GM12878 (cell line): ENCODE measurements around the gene PPP2R5C.

Experiments used
- CBX5 ChIP-seq: sonication (generic); IDR thresholded peaks from 2 replicates; pipeline ENCODE4 v1.6.1; 2016; ENCODE audit warnings: low read depth, moderate library complexity, mild to moderate bottlenecking, inconsistent platforms
- CREB1 ChIP-seq: IDR thresholded peaks from 2 replicates; pipeline ENCODE4 v1.6.1; 2012; ENCODE audit warnings: low read depth, mild to moderate bottlenecking, inconsistent platforms
- GABPA ChIP-seq: IDR thresholded peaks from 2 replicates; pipeline ENCODE4 v1.6.1; 2014; ENCODE audit warnings: antibody characterized with exemption, low read depth, mild to moderate bottlenecking, inconsistent platforms
- JUND ChIP-seq: IDR thresholded peaks from 2 replicates; pipeline ENCODE4 v1.6.1; 2012; ENCODE audit warnings: low read depth, mild to moderate bottlenecking, low read length, improper control_type of control experiment, moderate library complexity
- RFX5 ChIP-seq: IDR thresholded peaks from 2 replicates; pipeline ENCODE4 v1.6.1; 2011; ENCODE audit warnings: low read depth, low read length, improper control_type of control experiment
- SMARCA5 ChIP-seq: fragments of 450-650 bp; IDR thresholded peaks from 2 replicates; pipeline ENCODE4 v1.6.1; 2017; ENCODE audit warnings: mild to moderate bottlenecking
- SPI1 ChIP-seq: IDR thresholded peaks from 2 replicates; pipeline ENCODE4 v1.6.1; 2011; ENCODE audit warnings: low read depth, mild to moderate bottlenecking, low read length, moderate library complexity, borderline replicate concordance; ENCODE audit not compliant: insufficient read depth
- TF ChIP-seq, protein P1 (sequence below), 3 experiments: IDR thresholded peaks in 2 of 3; conservative IDR thresholded peaks in 1 of 3; 2 replicates each; pipeline ENCODE4 v1.5.1; 2011; ENCODE audit warnings: low read depth in 3 of 3, low read length in 3 of 3, mild to moderate bottlenecking in 3 of 3, control low read depth in 2 of 3, moderate library complexity in 2 of 3, inconsistent platforms in 1 of 3, mixed read lengths in 1 of 3; ENCODE audit not compliant: control insufficient read depth in 2 of 3, insufficient read depth in 1 of 3; ENCODE audit errors: extremely low read depth in 1 of 3

DNA sequence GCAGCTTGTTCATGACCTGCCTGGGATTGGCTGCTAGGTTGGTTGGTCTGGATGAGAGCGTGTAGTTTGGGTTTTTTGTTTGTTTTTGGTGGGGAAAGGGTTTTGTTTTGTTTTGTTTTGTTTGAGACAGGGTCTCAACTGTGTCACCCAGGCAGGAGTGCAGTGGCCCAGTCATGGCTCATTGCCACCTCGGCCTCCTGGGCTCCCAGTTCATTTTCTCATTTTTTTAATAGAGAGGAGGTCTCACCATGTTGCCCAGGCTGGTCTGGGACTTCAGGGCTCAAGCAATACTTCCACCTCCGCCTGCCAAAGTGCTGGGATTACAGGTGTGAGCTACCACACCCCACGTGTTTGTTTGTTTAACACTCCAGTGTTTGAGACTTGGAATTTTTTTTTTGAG is 206.7 kb downstream of the PPP2R5C start:
- TF ChIP-seq JUND (no peak), CBX5 (no peak), SMARCA5 (no peak), RFX5 (no peak), SPI1 (no peak), CREB1 (no peak), GABPA (no peak)
- TF ChIP-seq, protein P1, sequence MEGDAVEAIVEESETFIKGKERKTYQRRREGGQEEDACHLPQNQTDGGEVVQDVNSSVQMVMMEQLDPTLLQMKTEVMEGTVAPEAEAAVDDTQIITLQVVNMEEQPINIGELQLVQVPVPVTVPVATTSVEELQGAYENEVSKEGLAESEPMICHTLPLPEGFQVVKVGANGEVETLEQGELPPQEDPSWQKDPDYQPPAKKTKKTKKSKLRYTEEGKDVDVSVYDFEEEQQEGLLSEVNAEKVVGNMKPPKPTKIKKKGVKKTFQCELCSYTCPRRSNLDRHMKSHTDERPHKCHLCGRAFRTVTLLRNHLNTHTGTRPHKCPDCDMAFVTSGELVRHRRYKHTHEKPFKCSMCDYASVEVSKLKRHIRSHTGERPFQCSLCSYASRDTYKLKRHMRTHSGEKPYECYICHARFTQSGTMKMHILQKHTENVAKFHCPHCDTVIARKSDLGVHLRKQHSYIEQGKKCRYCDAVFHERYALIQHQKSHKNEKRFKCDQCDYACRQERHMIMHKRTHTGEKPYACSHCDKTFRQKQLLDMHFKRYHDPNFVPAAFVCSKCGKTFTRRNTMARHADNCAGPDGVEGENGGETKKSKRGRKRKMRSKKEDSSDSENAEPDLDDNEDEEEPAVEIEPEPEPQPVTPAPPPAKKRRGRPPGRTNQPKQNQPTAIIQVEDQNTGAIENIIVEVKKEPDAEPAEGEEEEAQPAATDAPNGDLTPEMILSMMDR (IDR thresholded peaks at IDR 0.05 in 2 of 3, conservative IDR thresholded peaks at IDR 0.05 in 1 of 3; ENCODE audit: control insufficient read depth in 2 of 3, extremely low read depth in 1 of 3, insufficient read depth in 1 of 3, low read depth in 3 of 3, low read length in 3 of 3) = no peak
